Endodermal cell (in vitro differentiated cells): ENCODE measurements around the gene ISX. TPM values are rescaled to one million over a fixed set of nuclear protein-coding genes. Genes with fewer than 3 reads are reported as not detected.

Experiments used
- DNase-seq: peaks from one replicate; pipeline ENCODE4 v3.0.0-alpha.2; 2017
- H3K27ac ChIP-seq: 2 replicates; pipeline ENCODE4 v1.5.1; 2013; ENCODE audit warnings: mild to moderate bottlenecking, low read depth, low read length, moderate library complexity
- H3K27me3 ChIP-seq: 2 replicates; pipeline ENCODE4 v1.6.1; 2013; ENCODE audit warnings: mild to moderate bottlenecking, low read length, moderate library complexity; ENCODE audit not compliant: insufficient read depth, control insufficient read depth, poor library complexity, severe bottlenecking
- H3K36me3 ChIP-seq: 2 replicates; pipeline ENCODE4 v1.7.0; 2013; ENCODE audit warnings: mild to moderate bottlenecking, low read length, moderate library complexity; ENCODE audit not compliant: control insufficient read depth, insufficient read depth
- H3K4me1 ChIP-seq: one replicate; pipeline ENCODE4 v1.7.0; 2013; ENCODE audit warnings: low read length; ENCODE audit not compliant: control insufficient read depth, insufficient read depth
- H3K4me3 ChIP-seq: 2 replicates; pipeline ENCODE4 v1.5.1; 2013; ENCODE audit warnings: mild to moderate bottlenecking, low read length, moderate library complexity
- H3K9ac ChIP-seq: 2 replicates; pipeline ENCODE4 v1.6.1; 2013; ENCODE audit warnings: mild to moderate bottlenecking, low read length, moderate library complexity; ENCODE audit not compliant: poor library complexity, severe bottlenecking; ENCODE audit errors: extremely low read depth
- H3K9me3 ChIP-seq: 2 replicates; pipeline ENCODE4 v1.6.1; 2013; ENCODE audit warnings: mild to moderate bottlenecking, low read length, moderate library complexity; ENCODE audit not compliant: control insufficient read depth
- H3K27ac Mint-ChIP-seq: 2 replicates; pipeline ENCODE4 v1.8.0; 2020; ENCODE audit warnings: mixed read lengths
- H3K27me3 Mint-ChIP-seq: 2 replicates; pipeline ENCODE4 v1.8.0; 2021; ENCODE audit warnings: mild to moderate bottlenecking, mixed read lengths; ENCODE audit not compliant: insufficient read depth
- H3K36me3 Mint-ChIP-seq: 2 replicates; pipeline ENCODE4 v1.8.0; 2020; ENCODE audit warnings: low read depth, mixed read lengths
- H3K4me1 Mint-ChIP-seq: 2 replicates; pipeline ENCODE4 v1.8.0; 2020; ENCODE audit warnings: mixed read lengths
- H3K4me3 Mint-ChIP-seq: 2 replicates; pipeline ENCODE4 v1.8.0; 2020; ENCODE audit warnings: mild to moderate bottlenecking, moderate library complexity, mixed read lengths
- H3K9me3 Mint-ChIP-seq: 2 replicates; pipeline ENCODE4 v1.8.0; 2020; ENCODE audit warnings: mild to moderate bottlenecking, mixed read lengths
- WGBS, 2 experiments: methylation state at CpG; one replicate each; pipeline versions ENCODE4 v1.1.5 to v1.1.7; 2013; ENCODE audit warnings: missing lambda C conversion rate in 2 of 2, mixed read lengths in 1 of 2; ENCODE audit not compliant: insufficient coverage in 1 of 2, insufficient read length in 1 of 2; 5-methylcytosine and 5-hydroxymethylcytosine counted together
- total RNA-seq, 2 donors: library from RNA; stranded (reverse); fragmentation: NEBNext Ultra II Directional in 1 of 2; extraction: Animal tissue kit (Norgen Biotek cat#: 25700) in 1 of 2; gene quantifications; 2 replicates in 1 of 2; 3 replicates in 1 of 2; pipeline ENCODE4 v1.2.1, GENCODE V29; 2021
- TF ChIP-seq, protein P1 (sequence below): fragments of 200-600 bp; sonication (generic); conservative IDR thresholded peaks from 2 replicates; pipeline ENCODE4 v1.5.0; 2021; ENCODE audit warnings: antibody characterized with exemption, mild to moderate bottlenecking

Gene ISX
- total RNA-seq, 2 donors from 2014 or later: 0.07 to 0.13 TPM

DNA sequence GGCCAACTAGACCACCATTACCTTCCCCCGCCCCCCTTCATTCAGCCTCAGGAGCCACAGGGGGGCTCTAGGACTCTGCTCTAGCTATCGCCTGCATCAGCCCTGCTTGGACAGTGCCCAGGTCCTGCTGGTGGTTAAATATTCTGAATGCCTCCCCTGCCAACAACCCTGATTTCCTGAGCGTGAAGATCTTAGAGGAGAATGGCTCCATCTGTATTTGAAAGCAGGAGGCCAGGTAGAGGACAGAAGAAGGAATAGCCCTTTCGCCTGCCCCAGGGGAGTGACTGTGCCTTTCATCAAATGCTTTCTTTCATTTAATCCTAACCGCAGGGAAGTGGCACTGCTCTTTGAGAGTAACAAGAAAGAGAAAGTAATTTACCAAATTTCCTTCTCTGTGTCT, 69.2 kb downstream of the ISX start:
- no peaks in the 10 kb centered on the region for H3K36me3 Mint-ChIP-seq
- H3K27ac ChIP-seq: peak overlapping the region; percentile 5
- no peak overlapping the region for H3K27ac Mint-ChIP-seq
- H3K4me3 ChIP-seq: peak overlapping the region; percentile 15
- no peaks in the 10 kb centered on the region for H3K36me3 ChIP-seq
- 54 to 57% methylated on average over 3 to 5 of the region's 5 CpGs for WGBS, 2 experiments
- peaks cover 31% of the 10 kb centered on the region for H3K27me3 Mint-ChIP-seq
- H3K9me3 Mint-ChIP-seq: no peaks in the 10 kb centered on the region
- TF ChIP-seq, protein P1, sequence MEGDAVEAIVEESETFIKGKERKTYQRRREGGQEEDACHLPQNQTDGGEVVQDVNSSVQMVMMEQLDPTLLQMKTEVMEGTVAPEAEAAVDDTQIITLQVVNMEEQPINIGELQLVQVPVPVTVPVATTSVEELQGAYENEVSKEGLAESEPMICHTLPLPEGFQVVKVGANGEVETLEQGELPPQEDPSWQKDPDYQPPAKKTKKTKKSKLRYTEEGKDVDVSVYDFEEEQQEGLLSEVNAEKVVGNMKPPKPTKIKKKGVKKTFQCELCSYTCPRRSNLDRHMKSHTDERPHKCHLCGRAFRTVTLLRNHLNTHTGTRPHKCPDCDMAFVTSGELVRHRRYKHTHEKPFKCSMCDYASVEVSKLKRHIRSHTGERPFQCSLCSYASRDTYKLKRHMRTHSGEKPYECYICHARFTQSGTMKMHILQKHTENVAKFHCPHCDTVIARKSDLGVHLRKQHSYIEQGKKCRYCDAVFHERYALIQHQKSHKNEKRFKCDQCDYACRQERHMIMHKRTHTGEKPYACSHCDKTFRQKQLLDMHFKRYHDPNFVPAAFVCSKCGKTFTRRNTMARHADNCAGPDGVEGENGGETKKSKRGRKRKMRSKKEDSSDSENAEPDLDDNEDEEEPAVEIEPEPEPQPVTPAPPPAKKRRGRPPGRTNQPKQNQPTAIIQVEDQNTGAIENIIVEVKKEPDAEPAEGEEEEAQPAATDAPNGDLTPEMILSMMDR: no peak
- H3K4me3 Mint-ChIP-seq: no peak overlapping the region
- DNase-seq: no peak
- no peak overlapping the region for H3K9ac ChIP-seq
- peaks cover 58% of the 10 kb centered on the region for H3K4me1 Mint-ChIP-seq
- H3K4me1 ChIP-seq: peaks cover 11% of the 10 kb centered on the region
- H3K9me3 ChIP-seq: no peaks in the 10 kb centered on the region
- peaks cover 44% of the 10 kb centered on the region for H3K27me3 ChIP-seq

Other genes with a start within 250 kb of the ISX start
- gene HMGXB4, start 191.3 kb downstream of the ISX start, total RNA-seq: 10 to 100 TPM; 36.2 to 58.9 TPM
- 10 to 100 TPM; 31.3 to 33.3 TPM for gene TOM1, start 233.7 kb downstream of the ISX start, total RNA-seq